GM12801 (cell line): Measurements from ENCODE around the gene UNC5B.

Experiments used
- CTCF ChIP-seq: IDR thresholded peaks from one replicate; pipeline ENCODE4 v1.5.1; 2011; ENCODE audit warnings: control low read depth; ENCODE audit not compliant: insufficient read length; ENCODE audit errors: extremely low read depth

UNC5B gene

GRCh38 chr10:71185209-71185608, 27.2 kb upstream of the UNC5B start:
- no peak for TF ChIP-seq CTCF

GRCh38 chr10:71187197-71187596, 25.2 kb upstream of the UNC5B start:
- no peak for TF ChIP-seq CTCF

- no peak for TF ChIP-seq CTCF
Measured at GRCh38 chr10:71187600-71187999, 24.8 kb upstream of the UNC5B start.

- no peak for TF ChIP-seq CTCF
Measured at GRCh38 chr10:71188201-71188600, 24.2 kb upstream of the UNC5B start.

GRCh38 chr10:71191019-71191418, 21.4 kb upstream of the UNC5B start:
- no peak for TF ChIP-seq CTCF

GRCh38 chr10:71191551-71192076, 20.8 kb upstream of the UNC5B start:
- TF ChIP-seq CTCF, result no peak

GRCh38 chr10:71193516-71193915, 18.9 kb upstream of the UNC5B start:
- TF ChIP-seq CTCF, result no peak

GRCh38 chr10:71197955-71198354, 14.4 kb upstream of the UNC5B start:
- no peak for TF ChIP-seq CTCF
